Cerebellar nuclear complex (tissue), 1 donor: ENCODE results near the gene ENGASE.
"Not testable (repeated sequence)": the region's sequence is repeated elsewhere in the genome, so short reads cannot be mapped to it uniquely, and the experiment has no call there.

Experiments used
- DNase-seq, 2 experiments: peaks; one replicate each; lab custom pipeline; 2025; lab: John Stamatoyannopoulos, UW

ENGASE gene

GRCh38 chr17:79053251-79053925, 21.2 kb upstream of the ENGASE start:
- DNase-seq, result no peak

GRCh38 chr17:79054200-79054960, 20.2 kb upstream of the ENGASE start:
- no peak for DNase-seq

GRCh38 chr17:79055197-79055596, 19.4 kb upstream of the ENGASE start:
- DNase-seq, result no peak

- DNase-seq, result no peak
Measured at GRCh38 chr17:79057737-79058385, 16.8 kb upstream of the ENGASE start.

- DNase-seq, result no peak
Measured at GRCh38 chr17:79062691-79063090, 11.9 kb upstream of the ENGASE start.

- DNase-seq, result no peak
Measured at GRCh38 chr17:79064026-79064425, 10.6 kb upstream of the ENGASE start.

- DNase-seq, result no peak
Measured at GRCh38 chr17:79065105-79065670, 9.4 kb upstream of the ENGASE start.

GRCh38 chr17:79066963-79067362, 7.7 kb upstream of the ENGASE start:
- no peak for DNase-seq

GRCh38 chr17:79070266-79070880, 4.3 kb upstream of the ENGASE start:
- no peak for DNase-seq

- DNase-seq, result no peak
Measured at GRCh38 chr17:79071161-79071740, 3.4 kb upstream of the ENGASE start.

- DNase-seq, result no peak
Measured at GRCh38 chr17:79072544-79072943, 2.1 kb upstream of the ENGASE start.

- no peak for DNase-seq
Measured at GRCh38 chr17:79073016-79073705, 1.5 kb upstream of the ENGASE start.

- DNase-seq, result no peak
Measured at GRCh38 chr17:79073706-79074088, 927 bp upstream of the ENGASE start.

GRCh38 chr17:79074121-79074648, 439 bp upstream of the ENGASE start:
- not testable (repeated sequence) for DNase-seq

- no peak for DNase-seq
Measured at GRCh38 chr17:79075446-79075750, 774 bp downstream of the ENGASE start.

- DNase-seq, result no peak
Measured at GRCh38 chr17:79075861-79076406, 1.3 kb downstream of the ENGASE start.

GRCh38 chr17:79077587-79077986, 3.0 kb downstream of the ENGASE start:
- DNase-seq, result no peak

- no peak for DNase-seq
Measured at GRCh38 chr17:79078476-79079190, 4.0 kb downstream of the ENGASE start.

- no peak for DNase-seq
Measured at GRCh38 chr17:79079421-79080200, 5.0 kb downstream of the ENGASE start.
